Activated CD4-positive, alpha-beta T cell treated with anti-CD3 and anti-CD28 coated beads, Interleukin-2, Interleukin-4, amounts not matched to agents 100 ng/mL and 50 ng/mL, durations not matched to agents 16 hours and 8 hours (primary cell): Measurements from ENCODE around the gene ZNRF1.
"Not testable (repeated sequence)": the region's sequence is repeated elsewhere in the genome, so short reads cannot be mapped to it uniquely, and the experiment has no call there.

Experiments
- DNase-seq: peaks from one replicate; pipeline ENCODE4 v3.0.0-alpha.2; 2020; ENCODE audit warnings: low spot score

The ZNRF1 gene

GRCh38 chr16:75002474-75002873 lies 3.6 kb downstream of the ZNRF1 start:
- DNase-seq, result no peak

GRCh38 chr16:75003931-75004330 lies 5.1 kb downstream of the ZNRF1 start:
- no peak for DNase-seq

GRCh38 chr16:75004460-75004859 lies 5.6 kb downstream of the ZNRF1 start:
- no peak for DNase-seq

GRCh38 chr16:75005697-75006096 lies 6.9 kb downstream of the ZNRF1 start:
- no peak for DNase-seq

GRCh38 chr16:75007443-75007842 lies 8.6 kb downstream of the ZNRF1 start:
- DNase-seq, result no peak

- DNase-seq, result no peak
Measured at GRCh38 chr16:75010427-75010826, 11.6 kb downstream of the ZNRF1 start.

- peak; percentile 73 for DNase-seq
Measured at GRCh38 chr16:75011634-75012307, 12.9 kb downstream of the ZNRF1 start.

GRCh38 chr16:75012380-75013081 lies 13.7 kb downstream of the ZNRF1 start:
- no peak for DNase-seq

GRCh38 chr16:75013123-75013522 lies 14.3 kb downstream of the ZNRF1 start:
- DNase-seq, result not testable (repeated sequence)

- no peak for DNase-seq
Measured at GRCh38 chr16:75014318-75014717, 15.5 kb downstream of the ZNRF1 start.

GRCh38 chr16:75016451-75017081 lies 17.7 kb downstream of the ZNRF1 start:
- not testable (repeated sequence) for DNase-seq

- no peak for DNase-seq
Measured at GRCh38 chr16:75017670-75018525, 19.1 kb downstream of the ZNRF1 start.

- no peak for DNase-seq
Measured at GRCh38 chr16:75019007-75019406, 20.2 kb downstream of the ZNRF1 start.

GRCh38 chr16:75019586-75019985 lies 20.8 kb downstream of the ZNRF1 start:
- no peak for DNase-seq

GRCh38 chr16:75021410-75021809 lies 22.6 kb downstream of the ZNRF1 start:
- DNase-seq, result no peak

- DNase-seq, result no peak
Measured at GRCh38 chr16:75022567-75022966, 23.7 kb downstream of the ZNRF1 start.

GRCh38 chr16:75023009-75023408 lies 24.2 kb downstream of the ZNRF1 start:
- DNase-seq, result no peak

- no peak for DNase-seq
Measured at GRCh38 chr16:75024182-75024581, 25.4 kb downstream of the ZNRF1 start.

- no peak for DNase-seq
Measured at GRCh38 chr16:75024594-75024993, 25.8 kb downstream of the ZNRF1 start.

GRCh38 chr16:75025761-75026160 lies 26.9 kb downstream of the ZNRF1 start:
- DNase-seq, result no peak

- DNase-seq, result not testable (repeated sequence)
Measured at GRCh38 chr16:75026239-75026891, 27.5 kb downstream of the ZNRF1 start.

GRCh38 chr16:75026892-75027391 lies 28.1 kb downstream of the ZNRF1 start:
- no peak for DNase-seq
